GM21367 (cell line): ENCODE data around the gene NUDCD3.

ENCODE experiments used
- ATAC-seq: cut with Tn5 transposase; IDR thresholded peaks from one replicate; pipeline ENCODE4 v1.9.1; 2021; ENCODE audit not compliant: unreplicated experiment

Gene NUDCD3

DNA sequence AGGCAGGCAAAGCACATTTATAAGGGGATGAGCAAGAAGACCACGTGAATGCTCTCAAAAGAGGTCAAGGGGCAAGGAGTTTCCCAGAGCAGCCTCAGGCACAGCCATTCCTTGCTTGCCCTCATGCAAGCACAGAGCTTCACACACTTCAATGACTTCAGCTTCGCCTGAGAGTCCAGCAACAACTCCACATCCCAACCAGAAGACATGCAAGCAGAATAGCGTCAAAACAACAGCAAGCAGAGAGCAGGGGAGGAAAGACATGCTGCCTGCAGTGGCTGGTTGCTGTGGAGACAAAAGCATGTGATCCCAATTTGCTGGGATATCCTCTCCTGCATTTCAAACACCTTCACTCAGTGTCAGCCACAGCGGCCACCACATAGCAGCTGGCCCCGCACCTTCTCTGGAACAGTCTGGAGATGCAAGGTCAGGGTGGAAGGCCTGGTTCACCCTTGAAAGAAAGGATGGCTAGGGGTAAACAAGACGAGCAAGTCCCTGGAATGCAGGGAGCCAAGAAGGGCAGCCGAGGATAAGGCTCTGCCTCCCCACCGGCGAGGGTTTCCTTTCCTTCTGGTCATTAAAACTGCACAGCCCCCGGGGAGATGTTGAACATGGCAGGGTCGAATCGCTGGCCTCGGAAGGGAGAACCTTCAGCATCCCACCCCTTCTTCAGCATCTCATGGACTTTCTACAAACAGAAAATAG lies 104.9 kb downstream of the NUDCD3 start:
- ATAC-seq, result no peak

DNA sequence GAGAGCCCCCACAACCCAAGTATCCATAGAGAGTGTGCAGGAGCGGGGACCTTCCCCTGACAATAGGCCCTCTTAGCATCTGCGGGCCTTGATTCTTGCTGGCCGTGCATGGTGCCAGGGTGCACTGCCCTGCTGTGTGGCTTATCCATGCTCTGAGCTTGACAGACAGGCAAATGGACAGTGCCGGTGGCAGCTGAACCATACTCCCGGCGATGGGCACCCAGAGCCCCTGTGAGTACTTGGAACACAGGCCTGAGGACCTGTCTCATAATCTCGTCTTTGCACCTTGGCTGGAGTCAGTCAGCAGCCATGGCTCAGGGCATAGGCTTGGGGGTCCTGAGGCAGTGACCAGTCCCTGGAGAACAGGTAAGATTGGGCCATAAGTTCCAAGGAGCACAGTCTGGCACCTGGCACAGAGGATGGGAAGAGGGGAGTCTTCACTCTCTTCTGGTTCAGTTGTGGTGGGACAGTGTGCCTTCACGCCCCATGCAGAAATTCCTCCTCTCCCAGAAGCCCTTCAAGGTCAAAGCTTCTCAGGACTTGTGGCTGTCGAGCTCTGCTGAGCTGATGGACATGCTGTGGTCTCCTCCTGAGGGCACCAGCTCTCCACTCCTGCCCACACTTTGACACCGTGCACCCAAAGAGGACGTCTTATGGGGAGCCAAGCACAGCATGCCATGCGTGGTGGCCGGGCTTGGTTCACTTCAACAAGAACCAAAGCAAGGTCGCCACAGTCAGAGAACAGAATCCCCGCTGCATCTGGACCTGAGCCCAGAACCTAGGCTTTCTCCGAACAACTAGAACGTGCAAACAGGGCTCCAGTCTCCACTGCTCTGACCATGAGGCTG lies 105.6 kb downstream of the NUDCD3 start:
- ATAC-seq, result no peak

- ATAC-seq, result no peak
Observed at GRCh38 chr7:44383566-44383965, 106.9 kb downstream of the NUDCD3 start.

GRCh38 chr7:44382459-44383265 lies 107.8 kb downstream of the NUDCD3 start:
- no peak for ATAC-seq

DNA sequence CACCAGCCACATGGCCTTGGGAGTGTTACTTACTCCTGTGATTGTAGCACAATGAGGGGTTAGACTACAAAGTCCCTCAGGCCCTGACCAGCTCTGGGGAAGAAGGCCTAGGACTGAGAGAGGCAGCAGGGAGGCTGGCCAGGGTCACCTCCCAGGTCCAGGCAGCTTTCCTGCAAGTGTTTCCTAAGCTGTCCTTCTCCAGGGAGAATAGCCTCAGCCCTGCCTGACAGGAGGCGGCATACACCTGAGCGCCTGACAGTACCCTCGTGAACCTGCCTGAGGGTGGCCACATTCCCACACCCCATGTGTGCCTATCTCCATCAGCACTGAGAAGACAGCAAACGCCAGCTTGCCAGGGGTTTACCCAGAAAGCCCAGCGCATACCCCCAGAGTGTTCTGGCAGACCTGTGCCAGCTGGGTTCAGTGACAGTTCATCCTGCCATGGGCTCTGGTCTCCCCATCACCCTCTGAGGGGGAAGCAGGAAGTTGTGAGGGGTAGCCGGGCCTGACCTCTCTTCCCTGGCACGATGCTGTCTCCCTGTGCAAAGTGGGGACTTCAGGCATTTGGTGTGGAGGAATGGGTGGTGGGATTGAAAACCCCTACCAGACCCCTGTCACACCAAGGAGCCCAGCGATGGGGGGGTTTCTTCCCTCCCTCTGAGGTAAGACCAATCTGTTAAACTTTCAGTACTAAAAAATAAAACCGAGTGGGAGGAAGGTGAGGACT lies 108.8 kb downstream of the NUDCD3 start:
- no peak for ATAC-seq

DNA sequence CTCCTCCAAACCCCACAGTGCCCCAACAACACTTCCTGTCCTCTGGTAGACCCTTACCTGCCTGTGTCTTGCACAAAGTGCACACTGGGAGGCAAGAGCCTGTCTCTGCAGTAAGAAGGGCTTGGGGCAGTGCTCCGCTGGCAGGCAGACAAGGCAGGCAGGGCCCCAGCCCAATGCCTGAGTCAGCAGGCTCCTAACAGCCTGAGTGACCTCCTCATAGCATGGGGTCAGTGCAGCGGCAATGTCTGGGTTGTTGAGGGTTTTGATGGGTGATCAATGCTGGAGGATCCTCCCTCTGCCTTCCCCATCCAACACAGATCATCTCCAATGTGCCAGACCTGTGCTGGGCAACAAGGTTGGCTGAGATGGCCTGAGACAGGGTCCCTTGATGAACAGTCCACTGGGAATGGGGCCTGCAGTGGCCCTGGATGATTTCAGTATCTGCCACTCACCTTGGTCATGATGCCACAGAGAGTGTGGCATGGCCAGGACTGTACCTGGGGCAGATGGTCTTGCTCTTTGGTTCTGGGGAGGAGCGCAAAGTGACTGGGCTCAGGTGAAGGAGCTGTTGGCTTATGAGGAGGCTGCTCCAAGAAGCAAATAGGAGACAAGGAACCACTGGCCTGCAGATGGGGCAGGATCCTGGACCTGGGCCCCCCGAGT lies 109.5 kb downstream of the NUDCD3 start:
- no peak for ATAC-seq

GRCh38 chr7:44380189-44380830 lies 110.1 kb downstream of the NUDCD3 start:
- ATAC-seq, result no peak

GRCh38 chr7:44379366-44380188 lies 110.9 kb downstream of the NUDCD3 start:
- ATAC-seq, result no peak

DNA sequence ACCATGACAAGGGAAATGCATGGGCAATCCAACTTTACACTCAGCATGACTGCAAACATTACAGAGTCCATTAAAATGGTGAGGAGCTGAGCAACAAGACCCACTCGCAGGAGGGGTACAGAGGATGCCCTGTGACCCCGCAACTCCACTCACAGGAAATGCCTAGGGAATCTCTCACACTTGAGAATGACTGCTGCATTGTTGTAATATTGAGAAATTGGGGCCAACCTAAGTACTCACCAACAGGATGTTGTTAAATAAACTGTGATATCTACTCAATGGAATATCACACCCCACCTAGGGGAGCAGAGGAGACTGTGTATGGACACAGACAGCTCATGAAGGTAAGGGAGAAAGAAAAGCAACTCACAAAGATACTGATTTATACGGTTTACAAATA lies 111.7 kb downstream of the NUDCD3 start:
- ATAC-seq, result no peak

DNA sequence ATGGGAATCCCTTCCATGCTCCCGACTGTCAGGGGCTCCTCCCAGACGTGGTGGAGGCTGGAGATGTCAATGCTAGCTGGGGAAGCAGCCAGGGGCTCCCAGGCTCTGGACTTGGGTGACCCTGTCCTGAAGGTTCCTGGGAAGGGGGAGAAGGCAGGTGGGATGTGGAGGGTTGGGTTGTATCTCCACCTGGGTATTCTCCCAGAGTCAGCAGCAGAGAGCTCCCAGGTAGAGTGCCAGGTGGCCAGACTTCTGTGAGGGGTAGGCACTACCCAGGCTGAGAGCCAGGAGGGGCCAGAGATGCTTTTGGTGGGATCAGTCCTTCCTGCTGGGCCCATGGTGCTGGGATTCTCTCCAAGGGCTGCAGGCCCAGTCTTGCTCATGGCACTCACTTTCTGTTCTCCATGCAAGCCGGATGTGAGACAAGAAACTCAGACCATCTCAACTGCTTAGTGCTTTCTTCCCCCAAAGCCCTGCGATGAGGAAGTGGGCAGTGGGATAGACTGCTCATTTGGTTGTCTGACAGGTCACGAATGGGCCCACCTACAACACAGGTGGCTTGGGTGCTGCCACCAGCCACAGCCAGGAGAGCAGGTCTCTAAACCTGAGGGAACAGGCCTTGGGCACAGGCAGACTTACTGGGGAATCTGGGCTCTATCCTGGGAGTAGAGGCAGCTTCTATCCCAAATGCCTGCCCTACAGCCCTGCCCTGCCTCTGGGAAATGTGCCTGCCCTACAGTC lies 112.6 kb downstream of the NUDCD3 start:
- peak; percentile 79 for ATAC-seq

GRCh38 chr7:44377134-44377463 lies 113.4 kb downstream of the NUDCD3 start:
- ATAC-seq, result no peak

DNA sequence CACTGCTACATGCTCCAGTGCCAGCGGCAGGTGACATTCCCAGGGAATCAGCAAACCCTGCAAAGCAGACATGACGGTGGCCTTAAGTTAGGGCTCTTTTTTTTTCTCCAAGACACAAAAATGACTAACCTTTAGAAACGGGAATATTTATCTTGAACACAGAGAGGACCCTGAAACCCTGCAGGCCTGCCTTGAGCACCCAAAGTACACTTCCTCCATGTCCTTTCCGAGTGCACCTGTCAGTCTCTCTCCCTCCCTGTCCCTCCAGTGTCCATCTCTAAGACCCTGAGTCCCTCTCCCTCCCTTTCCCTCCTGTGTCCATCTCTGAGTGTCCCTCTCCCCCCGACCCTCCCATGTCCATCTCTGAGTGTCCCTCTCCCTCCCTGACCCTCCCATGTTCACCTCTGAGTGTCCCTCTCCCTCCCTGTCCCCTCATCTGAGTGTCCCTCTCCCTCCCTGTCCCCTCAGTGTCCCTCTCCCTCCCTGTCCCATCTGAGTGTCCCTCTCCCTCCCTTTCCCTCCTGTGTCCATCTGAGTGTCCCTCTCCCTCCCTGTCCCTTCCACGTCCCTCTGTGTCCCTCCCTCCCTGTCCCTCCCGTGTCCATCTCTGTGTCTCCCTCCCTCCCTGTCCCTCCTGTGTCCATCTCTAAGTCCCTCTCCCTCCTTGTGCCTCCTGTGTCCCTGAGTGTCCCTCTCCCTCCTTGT lies 113.9 kb downstream of the NUDCD3 start:
- no peak for ATAC-seq

GRCh38 chr7:44375926-44376342 lies 114.5 kb downstream of the NUDCD3 start:
- no peak for ATAC-seq

GRCh38 chr7:44375236-44375699 lies 115.2 kb downstream of the NUDCD3 start:
- no peak for ATAC-seq

- ATAC-seq, result no peak
Observed at GRCh38 chr7:44374007-44374763, 116.3 kb downstream of the NUDCD3 start.

DNA sequence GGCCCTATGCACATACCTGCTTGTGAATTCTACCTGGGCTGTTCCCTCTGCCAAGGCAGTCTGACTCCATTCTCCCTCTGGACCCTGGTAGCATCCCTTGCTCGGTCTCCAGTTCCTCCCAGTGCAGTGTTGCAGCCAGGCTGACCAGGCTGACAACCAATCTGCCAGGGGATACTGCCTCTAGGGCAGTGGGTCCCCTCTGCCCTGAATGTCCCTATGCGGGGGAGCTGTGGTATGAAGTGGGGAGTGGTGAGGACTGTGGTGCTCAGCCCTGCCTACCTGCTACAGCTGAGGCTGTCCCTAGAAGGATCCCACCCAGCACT lies 117.1 kb downstream of the NUDCD3 start:
- no peak for ATAC-seq
